Liver (tissue), 9 donors: Measurements from ENCODE around the gene TSC1. TPM values are rescaled to one million over a fixed set of nuclear protein-coding genes. Genes with fewer than 3 reads are reported as not detected.

Experiments used
- DNase-seq: peaks from one replicate; pipeline ENCODE4 v3.0.0-alpha.2; 2017; ENCODE audit warnings: low spot score
- H3K27ac ChIP-seq, 2 donors: one replicate each; pipeline ENCODE4 v1.7.0; 2013; ENCODE audit warnings: inconsistent platforms in 2 of 2, low read length in 2 of 2, control low read depth in 1 of 2, low read depth in 1 of 2, mild to moderate bottlenecking in 1 of 2
- H3K27me3 ChIP-seq, 4 donors: one replicate each; pipeline versions ENCODE4 v1.6.1 to v1.7.0; 2013; ENCODE audit warnings: low read length in 3 of 4, inconsistent platforms in 1 of 4, mild to moderate bottlenecking in 1 of 4, moderate library complexity in 1 of 4; ENCODE audit not compliant: control insufficient read depth in 4 of 4, insufficient read depth in 4 of 4
- H3K36me3 ChIP-seq, 4 donors: one replicate each; pipeline versions ENCODE4 v1.6.1 to v1.7.0; 2013; ENCODE audit warnings: low read length in 3 of 4, mild to moderate bottlenecking in 3 of 4, low read depth in 1 of 4, moderate library complexity in 1 of 4; ENCODE audit not compliant: control insufficient read depth in 4 of 4, insufficient read depth in 3 of 4
- H3K4me1 ChIP-seq, 4 donors: one replicate each; pipeline versions ENCODE4 v1.6.1 to v1.7.0; 2013; ENCODE audit warnings: low read length in 3 of 4, mild to moderate bottlenecking in 3 of 4, moderate library complexity in 1 of 4; ENCODE audit not compliant: control insufficient read depth in 4 of 4, insufficient read depth in 4 of 4
- H3K4me3 ChIP-seq, 3 donors: one replicate each; pipeline versions ENCODE4 v1.6.1 to v1.7.0; 2013; ENCODE audit warnings: low read length in 3 of 3, control low read depth in 1 of 3, low read depth in 1 of 3, mild to moderate bottlenecking in 1 of 3
- H3K9ac ChIP-seq, 2 donors: one replicate each; pipeline ENCODE4 v1.7.0; 2013; ENCODE audit warnings: low read length in 2 of 2, mild to moderate bottlenecking in 2 of 2, moderate library complexity in 2 of 2, control low read depth in 1 of 2, low read depth in 1 of 2
- H3K9me3 ChIP-seq, 4 donors: one replicate each; pipeline versions ENCODE4 v1.6.1 to v1.7.0; 2013; ENCODE audit warnings: low read length in 3 of 4; ENCODE audit not compliant: control insufficient read depth in 4 of 4
- EGR1 ChIP-seq, 2 donors: IDR thresholded peaks; 2 replicates each; pipeline ENCODE4 v1.6.1; 2016 to 2018; ENCODE audit warnings: antibody characterized with exemption in 2 of 2, low read depth in 2 of 2
- FOXA1 ChIP-seq: IDR thresholded peaks from 2 replicates; pipeline ENCODE4 v1.6.1; 2016; ENCODE audit warnings: antibody characterized with exemption
- FOXA2 ChIP-seq: IDR thresholded peaks from 2 replicates; pipeline ENCODE4 v1.6.1; 2016; ENCODE audit warnings: antibody characterized with exemption
- GABPA ChIP-seq, 2 donors: IDR thresholded peaks in 1 of 2; conservative IDR thresholded peaks in 1 of 2; 2 replicates each; pipeline ENCODE4 v1.6.1; 2016; ENCODE audit warnings: antibody characterized with exemption in 2 of 2, mild to moderate bottlenecking in 1 of 2, moderate library complexity in 1 of 2
- HNF4A ChIP-seq, 2 donors: conservative IDR thresholded peaks; 2 replicates each; pipeline ENCODE4 v1.6.1; 2016; ENCODE audit warnings: antibody characterized with exemption in 2 of 2, mild to moderate bottlenecking in 2 of 2
- NR2F2 ChIP-seq: IDR thresholded peaks from 2 replicates; pipeline ENCODE4 v1.6.1; 2016; ENCODE audit warnings: antibody characterized with exemption
- RAD21 ChIP-seq, 2 donors: IDR thresholded peaks; 2 replicates each; pipeline ENCODE4 v1.6.1; 2016; ENCODE audit warnings: antibody characterized with exemption in 2 of 2, mild to moderate bottlenecking in 2 of 2
- RXRA ChIP-seq, 2 donors: IDR thresholded peaks; 2 replicates each; pipeline ENCODE4 v1.6.1; 2017 to 2018; ENCODE audit warnings: antibody characterized with exemption in 2 of 2, mild to moderate bottlenecking in 1 of 2
- TAF1 ChIP-seq: conservative IDR thresholded peaks from 2 replicates; pipeline ENCODE4 v1.6.1; 2016; ENCODE audit warnings: antibody characterized with exemption, mild to moderate bottlenecking
- YY1 ChIP-seq: IDR thresholded peaks from 2 replicates; pipeline ENCODE4 v1.6.1; 2016; ENCODE audit warnings: antibody characterized with exemption, mild to moderate bottlenecking
- WGBS: extraction: QIAGEN DNeasy Blood & Tissue Kit; methylation state at CpG from one replicate; pipeline ENCODE4 v1.1.7; 2013; 5-methylcytosine and 5-hydroxymethylcytosine counted together
- polyA plus RNA-seq, 2 donors: library from polyadenylated mRNA; stranded (reverse) in 1 of 2; unstranded in 1 of 2; fragments of 200-250 nt in 1 of 2; fragments of >200 nt in 1 of 2; fragmentation: Nextera tagmentation in 1 of 2; extraction: Ambion mirVana in 1 of 2; gene quantifications; one replicate each; pipeline versions ENCODE4 v1.2.1 to v1.2.3, GENCODE V29; 2013 to 2015
- total RNA-seq, 2 donors: library from RNA; depleted of rRNA; stranded (reverse); fragments of >200 nt; gene quantifications; one replicate each; pipeline ENCODE4 v1.2.3, GENCODE V29; 2014
- TF ChIP-seq, protein P1 (sequence below): IDR thresholded peaks from 2 replicates; pipeline ENCODE4 v1.6.1; 2016; ENCODE audit warnings: antibody characterized with exemption
- TF ChIP-seq, protein P2 (sequence below): fragments of 150-350 bp; IDR thresholded peaks from 2 replicates; pipeline ENCODE4 v1.5.1; 2017; ENCODE audit warnings: improper control_type of control experiment, low read depth, low read length; ENCODE audit not compliant: missing input control
- TF ChIP-seq, protein P3 (sequence below): IDR thresholded peaks from 2 replicates; pipeline ENCODE4 v1.6.1; 2016; ENCODE audit warnings: antibody characterized with exemption
- TF ChIP-seq, protein P4 (sequence below): IDR thresholded peaks from 2 replicates; pipeline ENCODE4 v1.6.1; 2016; ENCODE audit warnings: antibody characterized with exemption, mild to moderate bottlenecking
- donor health status: healthy.
- donor health status: healthy.
- donor health status: healthy.
- donor health status: healthy.
- donor health status: healthy.

TSC1 gene
- total and polyA plus RNA-seq, 4 donors = 4.6 to 33.5 (median 15.6) TPM

DNA sequence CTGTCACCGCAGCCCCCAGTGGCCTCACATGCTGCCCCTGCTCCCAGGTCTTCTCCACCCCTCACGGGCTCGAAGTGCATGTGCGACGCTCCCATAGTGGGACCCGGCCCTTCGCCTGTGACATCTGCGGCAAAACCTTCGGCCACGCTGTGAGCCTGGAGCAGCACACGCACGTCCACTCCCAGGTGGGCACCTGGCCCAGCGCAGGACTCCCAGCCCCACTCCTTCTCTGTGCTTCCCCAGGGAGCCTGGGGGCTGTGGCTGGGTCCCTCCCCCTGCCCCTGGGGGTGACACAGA, 44.5 kb upstream of the TSC1 start:
- H3K36me3 ChIP-seq = no peaks in the 10 kb centered on the region
- WGBS = 93% methylated on average over 13 of the region's 13 CpGs

DNA sequence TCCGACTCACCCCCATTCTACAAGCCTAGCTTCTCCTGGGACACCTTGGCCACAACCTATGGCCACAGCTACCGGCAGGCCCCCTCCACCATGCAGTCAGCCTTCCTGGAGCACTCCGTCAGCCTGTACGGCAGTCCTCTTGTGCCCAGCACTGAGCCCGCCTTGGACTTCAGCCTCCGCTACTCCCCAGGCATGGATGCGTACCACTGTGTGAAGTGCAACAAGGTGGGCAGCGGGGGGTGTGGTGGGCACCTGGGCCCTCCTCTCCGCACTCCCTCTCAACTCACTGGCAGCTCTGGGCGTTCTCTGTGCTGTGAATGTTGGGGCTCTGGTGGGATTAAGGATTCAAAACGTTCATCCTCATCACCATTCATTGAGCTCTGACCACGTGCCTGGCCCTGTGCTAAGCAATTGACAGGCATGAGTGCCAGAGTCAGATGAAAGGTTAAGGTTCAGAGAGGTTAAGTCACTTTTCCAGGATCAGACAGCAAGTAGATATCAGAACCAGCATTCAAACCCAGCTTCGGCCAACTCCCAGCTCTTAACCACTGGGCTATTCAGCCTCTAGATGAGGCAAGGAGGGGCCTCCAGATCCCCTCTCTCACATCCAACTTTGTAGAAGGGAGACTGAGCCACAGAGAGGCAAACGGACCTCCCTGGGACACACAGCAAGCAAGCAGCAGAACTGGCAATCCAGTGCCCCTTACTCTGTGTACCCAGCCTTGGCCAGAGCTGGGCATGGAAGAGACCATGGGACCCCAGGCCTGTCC, 44.0 kb upstream of the TSC1 start:
- Histone ChIP-seq H3K27ac (no peak overlapping the region), H3K4me1 (no peaks in the 10 kb centered on the region), H3K36me3 (no peaks in the 10 kb centered on the region), H3K9ac (no peak overlapping the region), H3K4me3 (no peak overlapping the region), H3K9me3 (no peaks in the 10 kb centered on the region), H3K27me3 (peaks cover 0 to 2% (median 0%) of the 10 kb centered on the region in 4 donors)
- WGBS = 82% methylated on average over 14 of the region's 14 CpGs
- no peak for TF ChIP-seq NR2F2
- TF ChIP-seq, protein P1, sequence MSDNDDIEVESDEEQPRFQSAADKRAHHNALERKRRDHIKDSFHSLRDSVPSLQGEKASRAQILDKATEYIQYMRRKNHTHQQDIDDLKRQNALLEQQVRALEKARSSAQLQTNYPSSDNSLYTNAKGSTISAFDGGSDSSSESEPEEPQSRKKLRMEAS = no peak
- TF ChIP-seq RXRA (IDR thresholded peaks at IDR 0.05) = no peak
- no peak for DNase-seq

More for the DNA sequence above, 44.5 kb upstream of the TSC1 start:
- Histone ChIP-seq H3K9me3 (no peaks in the 10 kb centered on the region), H3K27ac (no peak overlapping the region), H3K4me3 (no peak overlapping the region), H3K4me1 (no peaks in the 10 kb centered on the region), H3K27me3 (peaks cover 0 to 2% (median 0%) of the 10 kb centered on the region in 4 donors), H3K9ac (no peak overlapping the region)
- no peak for DNase-seq
- no peak for TF ChIP-seq TAF1
- TF ChIP-seq EGR1 (IDR thresholded peaks at IDR 0.05; ENCODE audit: low read depth in 2 of 2) = no peak
- TF ChIP-seq, protein P2, sequence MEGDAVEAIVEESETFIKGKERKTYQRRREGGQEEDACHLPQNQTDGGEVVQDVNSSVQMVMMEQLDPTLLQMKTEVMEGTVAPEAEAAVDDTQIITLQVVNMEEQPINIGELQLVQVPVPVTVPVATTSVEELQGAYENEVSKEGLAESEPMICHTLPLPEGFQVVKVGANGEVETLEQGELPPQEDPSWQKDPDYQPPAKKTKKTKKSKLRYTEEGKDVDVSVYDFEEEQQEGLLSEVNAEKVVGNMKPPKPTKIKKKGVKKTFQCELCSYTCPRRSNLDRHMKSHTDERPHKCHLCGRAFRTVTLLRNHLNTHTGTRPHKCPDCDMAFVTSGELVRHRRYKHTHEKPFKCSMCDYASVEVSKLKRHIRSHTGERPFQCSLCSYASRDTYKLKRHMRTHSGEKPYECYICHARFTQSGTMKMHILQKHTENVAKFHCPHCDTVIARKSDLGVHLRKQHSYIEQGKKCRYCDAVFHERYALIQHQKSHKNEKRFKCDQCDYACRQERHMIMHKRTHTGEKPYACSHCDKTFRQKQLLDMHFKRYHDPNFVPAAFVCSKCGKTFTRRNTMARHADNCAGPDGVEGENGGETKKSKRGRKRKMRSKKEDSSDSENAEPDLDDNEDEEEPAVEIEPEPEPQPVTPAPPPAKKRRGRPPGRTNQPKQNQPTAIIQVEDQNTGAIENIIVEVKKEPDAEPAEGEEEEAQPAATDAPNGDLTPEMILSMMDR = no peak
- TF ChIP-seq RAD21 (IDR thresholded peaks at IDR 0.05) = no peak
- TF ChIP-seq FOXA2 = no peak
- TF ChIP-seq, protein P3, sequence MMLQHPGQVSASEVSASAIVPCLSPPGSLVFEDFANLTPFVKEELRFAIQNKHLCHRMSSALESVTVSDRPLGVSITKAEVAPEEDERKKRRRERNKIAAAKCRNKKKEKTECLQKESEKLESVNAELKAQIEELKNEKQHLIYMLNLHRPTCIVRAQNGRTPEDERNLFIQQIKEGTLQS = no peak
- TF ChIP-seq, protein P4, sequence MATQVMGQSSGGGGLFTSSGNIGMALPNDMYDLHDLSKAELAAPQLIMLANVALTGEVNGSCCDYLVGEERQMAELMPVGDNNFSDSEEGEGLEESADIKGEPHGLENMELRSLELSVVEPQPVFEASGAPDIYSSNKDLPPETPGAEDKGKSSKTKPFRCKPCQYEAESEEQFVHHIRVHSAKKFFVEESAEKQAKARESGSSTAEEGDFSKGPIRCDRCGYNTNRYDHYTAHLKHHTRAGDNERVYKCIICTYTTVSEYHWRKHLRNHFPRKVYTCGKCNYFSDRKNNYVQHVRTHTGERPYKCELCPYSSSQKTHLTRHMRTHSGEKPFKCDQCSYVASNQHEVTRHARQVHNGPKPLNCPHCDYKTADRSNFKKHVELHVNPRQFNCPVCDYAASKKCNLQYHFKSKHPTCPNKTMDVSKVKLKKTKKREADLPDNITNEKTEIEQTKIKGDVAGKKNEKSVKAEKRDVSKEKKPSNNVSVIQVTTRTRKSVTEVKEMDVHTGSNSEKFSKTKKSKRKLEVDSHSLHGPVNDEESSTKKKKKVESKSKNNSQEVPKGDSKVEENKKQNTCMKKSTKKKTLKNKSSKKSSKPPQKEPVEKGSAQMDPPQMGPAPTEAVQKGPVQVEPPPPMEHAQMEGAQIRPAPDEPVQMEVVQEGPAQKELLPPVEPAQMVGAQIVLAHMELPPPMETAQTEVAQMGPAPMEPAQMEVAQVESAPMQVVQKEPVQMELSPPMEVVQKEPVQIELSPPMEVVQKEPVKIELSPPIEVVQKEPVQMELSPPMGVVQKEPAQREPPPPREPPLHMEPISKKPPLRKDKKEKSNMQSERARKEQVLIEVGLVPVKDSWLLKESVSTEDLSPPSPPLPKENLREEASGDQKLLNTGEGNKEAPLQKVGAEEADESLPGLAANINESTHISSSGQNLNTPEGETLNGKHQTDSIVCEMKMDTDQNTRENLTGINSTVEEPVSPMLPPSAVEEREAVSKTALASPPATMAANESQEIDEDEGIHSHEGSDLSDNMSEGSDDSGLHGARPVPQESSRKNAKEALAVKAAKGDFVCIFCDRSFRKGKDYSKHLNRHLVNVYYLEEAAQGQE = no peak
- TF ChIP-seq HNF4A (conservative IDR thresholded peaks at IDR 0.05) = no peak
- TF ChIP-seq GABPA (IDR thresholded peaks at IDR 0.05 in 1 of 2, conservative IDR thresholded peaks at IDR 0.05 in 1 of 2) = no peak
- no peak for TF ChIP-seq YY1
- no peak for TF ChIP-seq FOXA1
